ENCODE results near the gene TTC16. TPM values are rescaled to one million over a fixed set of nuclear protein-coding genes. Genes with fewer than 3 reads are reported as not detected.

Gene TTC16
- total and polyA plus RNA-seq, 2 of the 8 experiments (the other 6 are each of a cell fraction or from before 2014, with no cell fraction given), result 0.03 TPM; not detected in 1

- TF ChIP-seq RBBP5 (IDR thresholded peaks at IDR 0.05; ENCODE audit: borderline replicate concordance, low read depth, low read length) (no peak), RAD21 (IDR thresholded peaks at IDR 0.05 in 1 of 2, conservative IDR thresholded peaks at IDR 0.05 in 1 of 2; ENCODE audit: low read depth in 2 of 2, low read length in 2 of 2) (peak; percentile 89 to 93), POLR2A (IDR thresholded peaks at IDR 0.05; ENCODE audit: control extremely low read depth in 1 of 2, low read depth in 2 of 2, low read length in 2 of 2) (no peak), SIX5 (IDR thresholded peaks at IDR 0.05; ENCODE audit: low read depth, low read length) (peak; percentile 89), E2F6 (IDR thresholded peaks at IDR 0.05) (no peak), EP300 (IDR thresholded peaks at IDR 0.05; ENCODE audit: borderline replicate concordance in 1 of 2, low read depth in 2 of 2, low read length in 2 of 2) (peak in 1 of 2 experiments; percentile 68; a peak in 1 of 3 replicates), CBX5 (IDR thresholded peaks at IDR 0.05; ENCODE audit: low read depth, low read length) (no peak), GTF2F1 (IDR thresholded peaks at IDR 0.05; ENCODE audit: borderline replicate concordance, low read depth, low read length) (no peak), JUN (IDR thresholded peaks at IDR 0.05; ENCODE audit: low read depth, low read length) (no peak), PHF8 (conservative IDR thresholded peaks at IDR 0.05; ENCODE audit: low read depth, low read length) (peak; percentile 67), YY1 (IDR thresholded peaks at IDR 0.05; ENCODE audit: low read depth, low read length) (peak; percentile 64; the same call in 1 of the 2 replicates)
Measured at GRCh38 chr9:127734747-127735529, 19.1 kb downstream of the TTC16 start, which contains the start of gene TOR2A (continued).
